Keratinocyte (primary cell): ENCODE results near the gene LRRC4C. TPM values are rescaled to one million over a fixed set of nuclear protein-coding genes. Genes with fewer than 3 reads are reported as not detected.

Experiments used
- DNase-seq: peaks from one replicate; pipeline ENCODE4 v3.0.0-alpha.2; 2011; ENCODE audit warnings: low read depth, missing footprints, low spot score
- FAIRE-seq: peaks from 2 replicates; lab custom pipeline; 2011; peaks lifted over from hg19 to GRCh38; lab: Jason Lieb, UNC
- H2AFZ ChIP-seq: 2 replicates; pipeline ENCODE4 v1.6.0; 2012; ENCODE audit warnings: low read length, control low read depth, inconsistent platforms; ENCODE audit not compliant: control insufficient read depth
- H3K27ac ChIP-seq: 2 replicates; pipeline ENCODE4 v1.5.1; 2011; ENCODE audit warnings: low read length; ENCODE audit not compliant: control insufficient read depth, insufficient read depth
- H3K27me3 ChIP-seq: 3 replicates; pipeline ENCODE4 v1.6.0; 2011; ENCODE audit warnings: low read length; ENCODE audit not compliant: control insufficient read depth, insufficient read depth; ENCODE audit errors: extremely low read depth
- H3K36me3 ChIP-seq, 2 experiments: 2 replicates in 1 of 2; 3 replicates in 1 of 2; pipeline ENCODE4 v1.5.1; 2011; ENCODE audit warnings: low read length in 2 of 2, mild to moderate bottlenecking in 1 of 2; ENCODE audit not compliant: control insufficient read depth in 2 of 2, insufficient read depth in 2 of 2; ENCODE audit errors: extremely low read depth in 1 of 2
- H3K4me1 ChIP-seq: 3 replicates; pipeline ENCODE4 v1.5.1; 2011; ENCODE audit warnings: low read length; ENCODE audit not compliant: control insufficient read depth, insufficient read depth; ENCODE audit errors: extremely low read depth
- H3K4me2 ChIP-seq: 3 replicates; pipeline ENCODE4 v1.6.0; 2011; ENCODE audit warnings: low read depth, low read length; ENCODE audit not compliant: control insufficient read depth, insufficient read depth; ENCODE audit errors: extremely low read depth
- H3K4me3 ChIP-seq, 3 experiments: fragments of 200-600 bp in 1 of 3; sonication (generic) in 1 of 3; 2 replicates in 2 of 3; 3 replicates in 1 of 3; pipeline ENCODE4 v1.5.1; 2011 to 2016; ENCODE audit warnings: low read length in 3 of 3, mild to moderate bottlenecking in 3 of 3, control low read depth in 2 of 3, inconsistent platforms in 1 of 3, low read depth in 1 of 3, mixed read lengths in 1 of 3, mixed run types in 1 of 3, moderate library complexity in 1 of 3; ENCODE audit not compliant: control insufficient read depth in 2 of 3, insufficient read depth in 2 of 3; ENCODE audit errors: extremely low read depth in 1 of 3
- H3K79me2 ChIP-seq: 2 replicates; pipeline ENCODE4 v1.6.0; 2012; ENCODE audit warnings: low read length; ENCODE audit not compliant: control insufficient read depth, insufficient read depth
- H3K9ac ChIP-seq: 3 replicates; pipeline ENCODE4 v1.6.0; 2011; ENCODE audit warnings: low read length; ENCODE audit not compliant: control insufficient read depth, insufficient read depth; ENCODE audit errors: extremely low read depth
- H3K9me1 ChIP-seq: 3 replicates; pipeline ENCODE4 v1.6.0; 2011; ENCODE audit warnings: low read length; ENCODE audit not compliant: control insufficient read depth, insufficient read depth; ENCODE audit errors: extremely low read depth
- H3K9me3 ChIP-seq: 2 replicates; pipeline ENCODE4 v1.5.1; 2012; ENCODE audit warnings: low read depth, low read length; ENCODE audit not compliant: control insufficient read depth
- H4K20me1 ChIP-seq: 3 replicates; pipeline ENCODE4 v1.6.0; 2011; ENCODE audit warnings: low read length; ENCODE audit not compliant: control insufficient read depth, insufficient read depth; ENCODE audit errors: extremely low read depth
- CTCF ChIP-seq, 3 experiments: IDR thresholded peaks in 1 of 3; conservative IDR thresholded peaks in 1 of 3; optimal IDR thresholded peaks in 1 of 3; 2 replicates in 2 of 3; 3 replicates in 1 of 3; pipeline versions ENCODE3 to v1.5.1; 2011; ENCODE audit warnings: low read length in 3 of 3, mild to moderate bottlenecking in 3 of 3, moderate library complexity in 2 of 3, control low read depth in 1 of 3, inconsistent platforms in 1 of 3; ENCODE audit not compliant: insufficient read depth in 2 of 3; ENCODE audit errors: extremely low read depth in 1 of 3
- EZH2 ChIP-seq: IDR thresholded peaks from one replicate; pipeline ENCODE4 v1.6.1; 2012; ENCODE audit warnings: inconsistent platforms, mild to moderate bottlenecking, low read length, moderate library complexity
- dilution Hi-C: fragments of 300-500 bp; cut with MboI; formaldehyde crosslinking; loops from one replicate; pipeline ENCODE4 v1.7.0; 2020; ENCODE audit warnings: low sequenced_read_pairs; ENCODE audit not compliant: extremely low pct_ligation_motif_present
- polyA plus RNA-seq, 5 experiments: library from polyadenylated mRNA; depleted of rRNA in 3 of 5; stranded (reverse) in 3 of 5; stranded (forward) in 1 of 5; unstranded in 1 of 5; fragments of >200 nt; gene quantifications; 1 replicate in 1 of 5; 2 replicates in 3 of 5; 3 replicates in 1 of 5; pipeline versions ENCODE4 v1.2.1 to v1.2.3, GENCODE V29; 2011 to 2012; ENCODE audit warnings: missing spikeins in 2 of 5, low read depth in 1 of 5, low replicate concordance in 1 of 5

Gene LRRC4C
- polyA plus RNA-seq, 1 donor (not counting 4 experiments of a cell fraction or from before 2014, with no cell fraction given) = not detected

- Histone ChIP-seq H3K79me2 (no peaks in the 10 kb centered on the region), H3K4me1 (no peaks in the 10 kb centered on the region), H3K9ac (no peak overlapping the region), H3K4me3 (no peak overlapping the region), H3K9me1 (no peaks in the 10 kb centered on the region), H4K20me1 (no peaks in the 10 kb centered on the region), H2AFZ (no peak overlapping the region), H3K4me2 (no peak overlapping the region), H3K27me3 (no peaks in the 10 kb centered on the region), H3K9me3 (no peaks in the 10 kb centered on the region), H3K27ac (no peak overlapping the region), H3K36me3 (no peaks in the 10 kb centered on the region)
- DNase-seq (no peak), FAIRE-seq (no peak)
- dilution Hi-C loops = no loop called here
- TF ChIP-seq CTCF (optimal IDR thresholded peaks at IDR 0.05 in 1 of 3, IDR thresholded peaks at IDR 0.05 in 1 of 3, conservative IDR thresholded peaks at IDR 0.05 in 1 of 3; ENCODE audit: extremely low read depth in 1 of 3, insufficient read depth in 2 of 3, low read length in 3 of 3) (no peak), EZH2 (no peak)
These were observed 139.2 kb downstream of the LRRC4C start for GRCh38 chr11:41320238-41320637.

GRCh38 chr11:41319434-41319833, 140.0 kb downstream of the LRRC4C start:
- H3K27ac ChIP-seq = no peak overlapping the region
- H3K79me2 ChIP-seq = no peaks in the 10 kb centered on the region
- no peak overlapping the region for H3K4me3 ChIP-seq
- no peaks in the 10 kb centered on the region for H3K4me1 ChIP-seq
- no peak overlapping the region for H2AFZ ChIP-seq
- no peaks in the 10 kb centered on the region for H3K9me1 ChIP-seq
- FAIRE-seq (no peak), DNase-seq (no peak)
- H3K36me3 ChIP-seq = no peaks in the 10 kb centered on the region
- H3K4me2 ChIP-seq = no peak overlapping the region
- no peaks in the 10 kb centered on the region for H4K20me1 ChIP-seq
- no peaks in the 10 kb centered on the region for H3K27me3 ChIP-seq
- dilution Hi-C loops = no loop called here
- H3K9me3 ChIP-seq = no peaks in the 10 kb centered on the region
- no peak for TF ChIP-seq CTCF (optimal IDR thresholded peaks at IDR 0.05 in 1 of 3, IDR thresholded peaks at IDR 0.05 in 1 of 3, conservative IDR thresholded peaks at IDR 0.05 in 1 of 3; ENCODE audit: extremely low read depth in 1 of 3, insufficient read depth in 2 of 3, low read length in 3 of 3)
- no peak for TF ChIP-seq EZH2
- H3K9ac ChIP-seq = no peak overlapping the region
